ENCODE measurements around the gene HEPACAM. TPM values are rescaled to one million over a fixed set of nuclear protein-coding genes. Genes with fewer than 3 reads are reported as not detected.
A peak's percentile ranks its signal among the peaks of the same experiment; 100 is the strongest.

HEPACAM gene
- total and polyA plus RNA-seq, 7 experiments from 2014 or later: not detected

DNA sequence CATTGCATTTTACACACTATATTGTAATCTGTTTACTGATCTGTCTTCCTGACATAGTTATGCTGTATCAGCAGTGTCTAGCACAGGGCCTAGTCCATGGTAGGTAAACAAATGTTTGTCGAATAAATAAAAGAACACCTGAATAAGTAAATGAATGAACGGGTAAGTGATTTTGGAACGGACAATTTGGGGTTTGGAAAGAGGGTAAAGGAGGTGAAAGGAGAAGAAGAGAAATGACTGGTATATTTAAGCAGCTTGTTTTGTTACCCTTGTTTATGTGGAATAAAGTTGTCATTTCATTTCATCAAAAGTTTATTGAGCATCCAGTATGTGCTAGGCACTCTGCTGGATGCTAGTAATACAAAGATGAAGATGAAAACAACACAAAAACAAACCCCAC lies 16.9 kb downstream of the HEPACAM start, which contains the start of gene HEPN1:
Gene HEPN1 (plus strand): TSS at position 301 of the 400 bp plus-strand sequence.
- DNase-seq (no peak), ATAC-seq (no peak)
- Mint-ChIP-seq H3K36me3 (peaks cover 0 to 1% (median 0%) of the 10 kb centered on the region in 5 donors), H3K4me3 (peak within 1 kb of the TSS in 6 of 10 donors; percentile 24 to 81 (median 53)), H3K27ac (peak within 1 kb of the TSS in 2 of 9 donors; percentile 14 to 47), H3K9me3 (peaks cover 0 to 5% (median 0%) of the 10 kb centered on the region in 11 donors), H3K27me3 (peaks cover 0 to 24% (median 0%) of the 10 kb centered on the region in 5 donors), H3K4me1 (peaks cover 8 to 35% (median 30%) of the 10 kb centered on the region in 7 donors)
- POLR2A ChIA-PET: interaction anchor here (0.6 to 6.2 kb wide), 4 partner anchors 28 to 70 kb away, joined by 3 to 45 read pairs (median 3); partner anchors contain the start of gene CCDC15
- intact Hi-C loops (cut with micrococcal nuclease): no loop called here
- H3K4me1 ChIP-seq (ENCODE audit: control insufficient read depth in 2 of 2, insufficient read depth in 2 of 2, low read length in 2 of 2): peaks cover 0 to 21% of the 10 kb centered on the region in 2 donors
- no peak within 1 kb of the TSS for H3K4me3 ChIP-seq (ENCODE audit: low read length)
- H3K27me3 ChIP-seq (ENCODE audit: control insufficient read depth in 2 of 2, insufficient read depth in 2 of 2, low read length in 2 of 2): no peaks in the 10 kb centered on the region
- no peak within 1 kb of the TSS for H3K27ac ChIP-seq (ENCODE audit: low read depth, low read length)
- H3K36me3 ChIP-seq (ENCODE audit: control insufficient read depth in 2 of 3, insufficient read depth in 3 of 3, low read length in 3 of 3): no peaks in the 10 kb centered on the region
- CTCF ChIA-PET: no interaction called here
- no peaks in the 10 kb centered on the region for H3K9me3 ChIP-seq (ENCODE audit: control insufficient read depth in 2 of 3, low read length in 3 of 3)

DNA sequence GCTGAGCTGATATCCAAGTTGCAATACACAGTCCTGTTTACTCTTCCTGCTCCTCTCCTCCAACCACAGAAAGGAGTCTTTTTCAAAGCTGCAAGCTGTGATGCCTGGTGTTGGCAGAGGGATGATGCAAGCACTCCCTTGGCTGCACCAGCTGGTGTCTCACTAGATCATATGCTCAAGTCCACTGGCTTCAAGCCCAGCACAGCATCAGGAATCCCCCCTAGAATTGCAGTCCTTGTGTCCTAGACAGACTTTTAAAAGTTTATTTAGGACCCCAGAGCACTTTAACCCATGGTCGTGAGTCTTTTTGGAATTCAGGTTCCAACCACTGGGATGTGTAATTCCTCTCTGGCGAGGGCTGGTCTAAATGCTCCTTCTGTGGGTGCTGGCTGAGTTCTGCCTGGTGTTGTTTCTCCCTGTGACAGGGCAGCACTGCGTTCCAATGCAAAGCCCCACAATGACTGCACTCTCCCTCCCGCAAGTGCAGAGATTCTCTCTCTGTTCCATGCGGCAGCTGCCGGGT lies 18.7 kb downstream of the HEPACAM start:
- H3K27me3 Mint-ChIP-seq: peaks cover 0 to 24% (median 0%) of the 10 kb centered on the region in 5 donors
- no peaks in the 10 kb centered on the region for H3K36me3 ChIP-seq (ENCODE audit: control insufficient read depth in 2 of 3, insufficient read depth in 3 of 3, low read length in 3 of 3)
- no peaks in the 10 kb centered on the region for H3K27me3 ChIP-seq (ENCODE audit: control insufficient read depth in 2 of 2, insufficient read depth in 2 of 2, low read length in 2 of 2)
- H3K4me1 ChIP-seq (ENCODE audit: control insufficient read depth in 2 of 2, insufficient read depth in 2 of 2, low read length in 2 of 2): peaks cover 0 to 5% of the 10 kb centered on the region in 2 donors
- no peak overlapping the region for H3K4me3 ChIP-seq (ENCODE audit: low read length)
- H3K4me1 Mint-ChIP-seq: peaks cover 0 to 17% (median 12%) of the 10 kb centered on the region in 7 donors
- ChIA-PET CTCF (interaction anchor here (0.7 to 1.6 kb wide), 4 partner anchors 18 to 977 kb away, joined by 3 to 8 read pairs (median 4); no protein-coding TSS in a partner anchor), POLR2A (no interaction called here)
- ATAC-seq (no peak), DNase-seq (no peak)
- H3K27ac ChIP-seq (ENCODE audit: low read depth, low read length): no peak overlapping the region
- peaks cover 0 to 6% (median 1%) of the 10 kb centered on the region in 5 donors for H3K36me3 Mint-ChIP-seq
- H3K27ac Mint-ChIP-seq: no peak overlapping the region
- peaks cover 0 to 2% (median 0%) of the 10 kb centered on the region in 3 experiments for H3K9me3 ChIP-seq (ENCODE audit: control insufficient read depth in 2 of 3, low read length in 3 of 3)
- H3K4me3 Mint-ChIP-seq: no peak overlapping the region
- H3K9me3 Mint-ChIP-seq: peaks cover 0 to 11% (median 3%) of the 10 kb centered on the region in 11 donors
- intact Hi-C loops (cut with micrococcal nuclease): no loop called here

DNA sequence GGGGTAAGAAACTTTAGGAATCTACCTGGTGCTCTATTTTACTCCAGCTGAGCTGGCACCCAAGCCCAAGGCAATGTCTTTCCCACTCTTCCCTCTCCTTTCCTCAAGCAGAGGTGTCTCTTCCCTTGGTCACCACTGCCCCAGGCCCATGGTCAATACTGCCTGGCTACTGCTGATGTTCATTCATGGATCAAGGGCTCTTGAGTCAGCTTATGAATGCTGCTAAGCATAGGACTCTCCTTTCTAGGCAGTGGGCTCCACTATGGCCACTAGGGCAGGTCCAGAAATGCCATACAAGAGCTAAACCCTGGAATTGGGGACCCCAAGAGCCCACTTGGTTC lies 19.5 kb downstream of the HEPACAM start:
- Mint-ChIP-seq H3K4me3 (no peak overlapping the region), H3K4me1 (peaks cover 0 to 13% (median 7%) of the 10 kb centered on the region in 7 donors), H3K27me3 (peaks cover 0 to 21% (median 0%) of the 10 kb centered on the region in 5 donors), H3K36me3 (peaks cover 1 to 11% (median 6%) of the 10 kb centered on the region in 5 donors), H3K27ac (no peak overlapping the region), H3K9me3 (peaks cover 0 to 19% (median 10%) of the 10 kb centered on the region in 11 donors)
- H3K27me3 ChIP-seq (ENCODE audit: control insufficient read depth in 2 of 2, insufficient read depth in 2 of 2, low read length in 2 of 2): no peaks in the 10 kb centered on the region
- no peak overlapping the region for H3K27ac ChIP-seq (ENCODE audit: low read depth, low read length)
- peaks cover 0 to 2% of the 10 kb centered on the region in 2 donors for H3K4me1 ChIP-seq (ENCODE audit: control insufficient read depth in 2 of 2, insufficient read depth in 2 of 2, low read length in 2 of 2)
- peaks cover 0 to 4% (median 0%) of the 10 kb centered on the region in 3 experiments for H3K9me3 ChIP-seq (ENCODE audit: control insufficient read depth in 2 of 3, low read length in 3 of 3)
- H3K36me3 ChIP-seq (ENCODE audit: control insufficient read depth in 2 of 3, insufficient read depth in 3 of 3, low read length in 3 of 3): no peaks in the 10 kb centered on the region
- intact Hi-C loops (cut with micrococcal nuclease): loop anchor here in 1 of 2 donors (1.0 kb wide), 1 partner anchor 225 kb away; no protein-coding TSS in a partner anchor
- no peak for ATAC-seq
- no peak for DNase-seq
- ChIA-PET POLR2A (no interaction called here), CTCF (interaction anchor here (1.0 to 1.6 kb wide), 3 partner anchors 17 to 226 kb away, joined by 3 to 8 read pairs (median 5); no protein-coding TSS in a partner anchor)
- H3K4me3 ChIP-seq (ENCODE audit: low read length): no peak overlapping the region

DNA sequence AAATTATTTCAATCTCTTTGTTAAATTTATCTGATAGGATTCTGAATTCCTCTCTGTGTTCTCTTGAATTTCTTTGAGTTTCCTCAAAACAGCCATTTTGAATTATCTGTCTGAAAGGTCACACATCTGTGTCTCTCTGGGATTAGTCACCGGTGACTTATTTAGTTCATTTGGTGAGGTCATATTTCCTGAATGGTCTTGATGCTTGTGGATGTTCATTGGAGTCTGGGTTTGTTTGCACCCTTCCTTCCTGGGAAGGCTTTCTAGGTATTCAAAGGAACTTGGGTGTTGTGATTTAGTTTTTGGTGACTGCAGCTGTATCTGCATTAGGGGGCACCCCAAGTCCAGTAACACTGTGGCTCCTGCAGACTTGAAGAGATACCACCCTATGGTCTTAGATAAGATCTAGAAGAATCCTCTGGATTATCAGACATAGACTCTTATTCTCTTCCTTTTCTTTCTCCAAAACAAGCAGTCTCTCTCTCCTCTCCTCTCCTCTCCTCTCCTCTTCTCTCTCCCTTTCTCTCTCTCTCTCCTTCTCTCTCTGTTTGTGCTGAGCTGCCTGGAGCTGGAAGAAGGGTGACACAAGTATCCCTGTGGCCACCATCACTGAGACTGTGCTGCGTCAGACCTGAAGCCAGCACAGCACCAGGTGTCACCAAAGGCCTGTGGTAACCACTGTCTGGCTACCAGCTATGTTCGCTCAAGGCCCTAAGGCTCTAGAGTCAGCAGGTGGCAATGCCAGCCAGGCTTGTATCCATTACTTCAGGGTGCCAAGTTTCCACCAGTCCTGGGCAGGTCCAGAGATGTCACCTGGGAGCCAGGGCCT lies 20.1 kb downstream of the HEPACAM start:
- Histone ChIP-seq H3K36me3 (ENCODE audit: control insufficient read depth in 2 of 3, insufficient read depth in 3 of 3, low read length in 3 of 3) (no peaks in the 10 kb centered on the region), H3K9me3 (ENCODE audit: control insufficient read depth in 2 of 3, low read length in 3 of 3) (peaks cover 0 to 4% (median 0%) of the 10 kb centered on the region in 3 experiments), H3K27me3 (ENCODE audit: control insufficient read depth in 2 of 2, insufficient read depth in 2 of 2, low read length in 2 of 2) (no peaks in the 10 kb centered on the region), H3K4me3 (ENCODE audit: low read length) (no peak overlapping the region), H3K27ac (ENCODE audit: low read depth, low read length) (no peak overlapping the region), H3K4me1 (ENCODE audit: control insufficient read depth in 2 of 2, insufficient read depth in 2 of 2, low read length in 2 of 2) (no peaks in the 10 kb centered on the region)
- POLR2A ChIA-PET: no interaction called here
- peak overlapping the region in 1 of 9 donors; percentile 72 for H3K27ac Mint-ChIP-seq
- ATAC-seq (no peak), DNase-seq (peak in 2 of 9 donors; percentile 19 to 24)
- H3K9me3 Mint-ChIP-seq: peaks cover 0 to 19% (median 10%) of the 10 kb centered on the region in 11 donors
- H3K4me3 Mint-ChIP-seq: no peak overlapping the region
- intact Hi-C loops (cut with micrococcal nuclease): loop anchor here in 1 of 2 donors (1.0 kb wide), 1 partner anchor 226 kb away; no protein-coding TSS in a partner anchor
- H3K36me3 Mint-ChIP-seq: peaks cover under 1 to 11% (median 6%) of the 10 kb centered on the region in 5 donors
- CTCF ChIA-PET: interaction anchor here (1.0 to 1.6 kb wide), 3 partner anchors 17 to 227 kb away, joined by 3 to 8 read pairs (median 5); no protein-coding TSS in a partner anchor
- H3K27me3 Mint-ChIP-seq: peaks cover 0 to 21% (median 0%) of the 10 kb centered on the region in 5 donors
- H3K4me1 Mint-ChIP-seq: peaks cover 0 to 11% (median 5%) of the 10 kb centered on the region in 7 donors

DNA sequence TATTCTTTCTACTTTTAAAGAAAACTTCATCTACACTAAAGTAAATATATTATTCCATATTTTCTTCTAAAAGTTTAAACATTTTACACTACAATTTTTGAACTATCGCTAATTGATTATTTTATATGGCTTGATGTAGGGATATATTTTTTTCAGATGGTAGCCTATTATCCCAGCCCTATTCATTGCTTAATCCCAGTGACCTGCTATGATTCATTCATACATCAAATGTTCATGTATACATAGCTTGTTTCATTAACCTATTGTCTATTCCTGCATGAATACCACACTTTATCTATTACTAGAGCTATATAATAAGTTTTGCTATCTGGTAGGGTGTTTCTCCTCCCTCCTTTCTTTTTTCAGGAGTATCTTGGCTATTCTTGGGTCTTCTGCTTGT lies 33.2 kb downstream of the HEPACAM start:
- Histone ChIP-seq H3K27ac (ENCODE audit: low read depth, low read length) (no peak overlapping the region), H3K4me1 (ENCODE audit: control insufficient read depth in 2 of 2, insufficient read depth in 2 of 2, low read length in 2 of 2) (no peaks in the 10 kb centered on the region), H3K9me3 (ENCODE audit: control insufficient read depth in 2 of 3, low read length in 3 of 3) (no peaks in the 10 kb centered on the region), H3K36me3 (ENCODE audit: control insufficient read depth in 2 of 3, insufficient read depth in 3 of 3, low read length in 3 of 3) (no peaks in the 10 kb centered on the region), H3K27me3 (ENCODE audit: control insufficient read depth in 2 of 2, insufficient read depth in 2 of 2, low read length in 2 of 2) (peaks cover 0 to 3% of the 10 kb centered on the region in 2 donors), H3K4me3 (ENCODE audit: low read length) (no peak overlapping the region)
- Mint-ChIP-seq H3K27me3 (peaks cover 7 to 46% (median 25%) of the 10 kb centered on the region in 5 donors), H3K4me3 (no peak overlapping the region), H3K4me1 (peaks cover 0 to 6% (median under 1%) of the 10 kb centered on the region in 7 donors), H3K9me3 (peaks cover 0 to 3% (median 0%) of the 10 kb centered on the region in 11 donors), H3K36me3 (no peaks in the 10 kb centered on the region), H3K27ac (no peak overlapping the region)
- DNase-seq: no peak
- CTCF ChIA-PET: no interaction called here
- POLR2A ChIA-PET: no interaction called here
- ATAC-seq: no peak
- intact Hi-C loops (cut with micrococcal nuclease): no loop called here

DNA sequence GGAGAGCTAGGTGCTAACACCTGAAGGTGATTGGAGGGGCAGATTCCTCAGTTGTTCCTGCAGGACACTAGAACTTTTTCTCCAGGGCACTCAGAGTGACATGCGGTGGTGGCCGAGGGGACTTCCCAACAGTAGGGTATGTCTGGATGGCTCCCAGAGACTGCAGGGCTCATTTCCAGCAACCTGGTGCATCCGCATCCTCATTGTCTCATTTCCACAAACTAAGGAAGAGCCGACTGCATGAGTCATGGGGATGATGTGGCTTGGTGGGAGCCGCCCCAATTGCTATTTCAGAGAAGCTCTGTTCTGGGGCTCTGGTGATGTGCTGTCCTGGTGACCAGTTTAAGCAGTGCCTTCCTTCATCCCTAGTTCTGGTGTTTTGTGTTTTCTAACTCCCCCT lies 35.4 kb downstream of the HEPACAM start:
- Histone ChIP-seq H3K36me3 (ENCODE audit: control insufficient read depth in 2 of 3, insufficient read depth in 3 of 3, low read length in 3 of 3) (no peaks in the 10 kb centered on the region), H3K9me3 (ENCODE audit: control insufficient read depth in 2 of 3, low read length in 3 of 3) (no peaks in the 10 kb centered on the region), H3K27me3 (ENCODE audit: control insufficient read depth in 2 of 2, insufficient read depth in 2 of 2, low read length in 2 of 2) (peaks cover 0 to 3% of the 10 kb centered on the region in 2 donors), H3K4me1 (ENCODE audit: control insufficient read depth in 2 of 2, insufficient read depth in 2 of 2, low read length in 2 of 2) (no peaks in the 10 kb centered on the region), H3K4me3 (ENCODE audit: low read length) (no peak overlapping the region), H3K27ac (ENCODE audit: low read depth, low read length) (no peak overlapping the region)
- Mint-ChIP-seq H3K27ac (no peak overlapping the region), H3K4me1 (peaks cover 0 to 10% (median 6%) of the 10 kb centered on the region in 7 donors), H3K9me3 (no peaks in the 10 kb centered on the region), H3K36me3 (peaks cover 0 to 3% (median 0%) of the 10 kb centered on the region in 5 donors), H3K4me3 (no peak overlapping the region), H3K27me3 (peaks cover 7 to 38% (median 26%) of the 10 kb centered on the region in 5 donors)
- DNase-seq (no peak), ATAC-seq (no peak)
- CTCF ChIA-PET: interaction anchor here (1.0 kb wide), 1 partner anchor 10 kb away, joined by 4 read pairs; no protein-coding TSS in a partner anchor
- intact Hi-C loops (cut with micrococcal nuclease): no loop called here
- POLR2A ChIA-PET: no interaction called here

Measured in naive thymus-derived CD4-positive, alpha-beta T cell (primary cell).